Activated B cell treated with CpG ODN at 0.5 μM for 24 hours (primary cell): ENCODE measurements around the gene CYGB. TPM values are rescaled to one million over a fixed set of nuclear protein-coding genes. Genes with fewer than 3 reads are reported as not detected.

Experiments used
- ATAC-seq: fragments of 200-7000 bp; cut with Tn5 transposase; one replicate; pipeline ENCODE4 v1.10.0; 2021; ENCODE audit warnings: low read depth, mild to moderate bottlenecking, moderate library complexity
- CTCF ChIA-PET: fragments of 350-600 bp; sonication (Branson Sonifier 250); formaldehyde crosslinking; loops from one replicate; lab custom pipeline; 2021; ENCODE audit warnings: antibody characterized with exemption; lab: Charles Lee
- POLR2A ChIA-PET: fragments of 350-600 bp; sonication (Branson Sonifier 250); formaldehyde crosslinking; loops from one replicate; lab custom pipeline; 2021; ENCODE audit warnings: antibody characterized with exemption; lab: Charles Lee
- DNase-seq: peaks from one replicate; pipeline ENCODE4 v3.0.0; 2022
- H3K27ac Mint-ChIP-seq: one replicate; pipeline ENCODE4 v1.8.0; 2020; ENCODE audit warnings: mixed read lengths
- H3K27me3 Mint-ChIP-seq: one replicate; pipeline ENCODE4 v1.8.0; 2021; ENCODE audit warnings: mixed read lengths
- H3K36me3 Mint-ChIP-seq: one replicate; pipeline ENCODE4 v1.8.0; 2021; ENCODE audit warnings: low read depth, mixed read lengths
- H3K4me1 Mint-ChIP-seq: one replicate; pipeline ENCODE4 v1.8.0; 2021; ENCODE audit warnings: mixed read lengths
- H3K4me3 Mint-ChIP-seq: one replicate; pipeline ENCODE4 v1.8.0; 2020; ENCODE audit warnings: mild to moderate bottlenecking, mixed read lengths
- H3K9me3 Mint-ChIP-seq: one replicate; pipeline ENCODE4 v1.8.0; 2020; ENCODE audit warnings: mixed read lengths
- CTCF ChIP-seq: fragments of 200-600 bp; IDR thresholded peaks from one replicate; pipeline ENCODE4 v1.8.0; 2022; ENCODE audit warnings: antibody characterized with exemption, mild to moderate bottlenecking
- intact Hi-C: fragments of 100-400 bp; cut with micrococcal nuclease; formaldehyde crosslinking; loops from one replicate; pipeline ENCODE4 v1.15.1; 2024
- total RNA-seq: library from RNA; stranded (reverse); gene quantifications from 2 replicates; pipeline ENCODE4 v1.2.3, GENCODE V29; 2022

CYGB gene
- total RNA-seq, 1 donor from 2014 or later = 0.49 TPM

DNA sequence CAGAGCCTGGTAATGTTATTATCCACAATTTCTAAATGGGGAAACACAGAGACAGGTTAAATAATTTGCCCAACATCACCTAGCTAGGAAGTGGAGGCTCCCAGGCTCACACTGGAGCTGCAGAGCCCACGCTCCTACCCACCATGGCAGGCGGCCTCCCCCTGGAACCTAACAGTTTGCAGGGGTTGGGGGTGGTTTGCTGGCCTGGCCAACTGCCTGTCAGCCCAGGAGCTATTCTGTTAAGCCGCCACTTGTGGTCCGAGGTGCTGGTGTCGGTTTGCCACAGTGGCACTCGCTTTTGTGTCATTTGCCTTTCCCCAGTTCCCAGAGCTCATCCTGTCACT, 5.9 kb upstream of the CYGB start:
- intact Hi-C loops = no loop called here
- TF ChIP-seq CTCF = no peak
- H3K36me3 Mint-ChIP-seq = no peaks in the 10 kb centered on the region
- no peak for DNase-seq
- no peak for ATAC-seq
- no peak overlapping the region for H3K4me3 Mint-ChIP-seq
- peaks cover 19% of the 10 kb centered on the region for H3K27me3 Mint-ChIP-seq
- H3K4me1 Mint-ChIP-seq = peaks cover 15% of the 10 kb centered on the region
- no peaks in the 10 kb centered on the region for H3K9me3 Mint-ChIP-seq
- no peak overlapping the region for H3K27ac Mint-ChIP-seq
- POLR2A ChIA-PET = interaction anchor here (0.6 to 5.4 kb wide), 2 partner anchors 14 to 182 kb away, joined by 11 to 51 read pairs; no protein-coding TSS in a partner anchor
- CTCF ChIA-PET = interaction anchor here (2.1 to 4.6 kb wide), 2 partner anchors 15 to 20 kb away, joined by 12 to 32 read pairs; no protein-coding TSS in a partner anchor

GRCh38 chr17:76542984-76543383, 5.5 kb upstream of the CYGB start:
- Mint-ChIP-seq H3K27ac (no peak overlapping the region), H3K4me3 (no peak overlapping the region), H3K9me3 (no peaks in the 10 kb centered on the region), H3K4me1 (peaks cover 18% of the 10 kb centered on the region), H3K27me3 (peaks cover 19% of the 10 kb centered on the region), H3K36me3 (no peaks in the 10 kb centered on the region)
- DNase-seq (no peak), ATAC-seq (no peak)
- ChIA-PET CTCF (interaction anchor here (2.1 to 4.6 kb wide), 2 partner anchors 14 to 20 kb away, joined by 12 to 32 read pairs; no protein-coding TSS in a partner anchor), POLR2A (interaction anchor here (0.6 to 5.4 kb wide), 2 partner anchors 14 to 183 kb away, joined by 11 to 51 read pairs; no protein-coding TSS in a partner anchor)
- no peak for TF ChIP-seq CTCF
- intact Hi-C loops = no loop called here

GRCh38 chr17:76542566-76542971, 5.1 kb upstream of the CYGB start:
- Mint-ChIP-seq H3K4me1 (peaks cover 18% of the 10 kb centered on the region), H3K27me3 (peaks cover 19% of the 10 kb centered on the region), H3K36me3 (no peaks in the 10 kb centered on the region), H3K9me3 (no peaks in the 10 kb centered on the region), H3K4me3 (no peak overlapping the region), H3K27ac (no peak overlapping the region)
- ChIA-PET CTCF (interaction anchor here (2.1 kb wide), 1 partner anchor 20 kb away, joined by 12 read pairs; no protein-coding TSS in a partner anchor), POLR2A (interaction anchor here (5.4 kb wide), 1 partner anchor 14 kb away, joined by 51 read pairs; no protein-coding TSS in a partner anchor)
- ATAC-seq (no peak), DNase-seq (no peak)
- TF ChIP-seq CTCF = no peak
- intact Hi-C loops = no loop called here

- ChIA-PET CTCF (no interaction called here), POLR2A (interaction anchor here (3.6 to 5.4 kb wide), 2 partner anchors 13 to 14 kb away, joined by 16 to 51 read pairs; no protein-coding TSS in a partner anchor)
- intact Hi-C loops = no loop called here
- Mint-ChIP-seq H3K9me3 (no peaks in the 10 kb centered on the region), H3K27me3 (peaks cover 19% of the 10 kb centered on the region), H3K4me1 (peaks cover 18% of the 10 kb centered on the region), H3K27ac (no peak overlapping the region), H3K36me3 (no peaks in the 10 kb centered on the region), H3K4me3 (no peak overlapping the region)
- ATAC-seq (no peak), DNase-seq (no peak)
- TF ChIP-seq CTCF = no peak
Measured at GRCh38 chr17:76541739-76542454, 4.4 kb upstream of the CYGB start.
